OCI-LY7 (cell line): ENCODE measurements around the gene KANSL1.

Experiments used
- EZH2phosphoT487 ChIP-seq: fragments of 200-600 bp; sonication (generic); IDR thresholded peaks from 2 replicates; pipeline ENCODE4 v1.6.1; 2018; ENCODE audit warnings: low read depth, borderline replicate concordance, mild to moderate bottlenecking, mixed run types, antibody characterized with exemption, low read length, moderate library complexity, mixed read lengths
- TF ChIP-seq, protein P1 (sequence below): fragments of 200-600 bp; sonication (generic); conservative IDR thresholded peaks from 2 replicates; pipeline ENCODE4 v1.5.1; 2014; ENCODE audit warnings: mild to moderate bottlenecking, antibody characterized with exemption, low read length, moderate library complexity, mixed read lengths

DNA sequence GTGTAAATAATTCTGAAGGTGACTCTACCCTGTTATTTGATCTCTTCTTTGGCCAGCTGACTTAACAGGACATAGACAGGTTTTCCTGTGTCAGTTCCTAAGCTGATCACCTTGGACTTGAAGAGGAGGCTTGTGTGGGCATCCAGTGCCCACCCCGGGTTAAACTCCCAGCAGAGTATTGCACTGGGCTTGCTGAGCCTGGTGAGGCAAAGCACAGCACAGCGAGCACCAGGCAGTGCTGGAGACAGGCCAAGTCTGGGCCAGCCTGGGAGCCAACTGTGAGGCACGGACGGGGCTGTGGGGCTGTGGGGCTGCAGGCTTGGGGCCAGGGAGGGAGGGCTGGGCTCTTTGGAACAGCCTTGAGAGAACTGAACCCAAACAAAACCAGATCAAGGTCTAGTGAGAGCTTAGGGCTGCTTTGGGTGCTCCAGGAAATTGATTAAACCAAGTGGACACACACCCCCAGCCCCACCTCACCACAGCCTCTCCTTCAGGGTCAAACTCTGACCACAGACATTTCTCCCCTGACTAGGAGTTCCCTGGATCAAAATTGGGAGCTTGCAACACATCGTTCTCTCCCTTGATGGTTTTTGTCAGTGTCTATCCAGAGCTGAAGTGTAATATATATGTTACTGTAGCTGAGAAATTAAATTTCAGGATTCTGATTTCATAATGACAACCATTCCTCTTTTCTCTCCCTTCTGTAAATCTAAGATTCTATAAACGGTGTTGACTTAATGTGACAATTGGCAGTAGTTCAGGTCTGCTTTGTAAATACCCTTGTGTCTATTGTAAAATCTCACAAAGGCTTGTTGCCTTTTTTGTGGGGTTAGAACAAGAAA, 189.1 kb downstream of the KANSL1 start:
- TF ChIP-seq, protein P1, sequence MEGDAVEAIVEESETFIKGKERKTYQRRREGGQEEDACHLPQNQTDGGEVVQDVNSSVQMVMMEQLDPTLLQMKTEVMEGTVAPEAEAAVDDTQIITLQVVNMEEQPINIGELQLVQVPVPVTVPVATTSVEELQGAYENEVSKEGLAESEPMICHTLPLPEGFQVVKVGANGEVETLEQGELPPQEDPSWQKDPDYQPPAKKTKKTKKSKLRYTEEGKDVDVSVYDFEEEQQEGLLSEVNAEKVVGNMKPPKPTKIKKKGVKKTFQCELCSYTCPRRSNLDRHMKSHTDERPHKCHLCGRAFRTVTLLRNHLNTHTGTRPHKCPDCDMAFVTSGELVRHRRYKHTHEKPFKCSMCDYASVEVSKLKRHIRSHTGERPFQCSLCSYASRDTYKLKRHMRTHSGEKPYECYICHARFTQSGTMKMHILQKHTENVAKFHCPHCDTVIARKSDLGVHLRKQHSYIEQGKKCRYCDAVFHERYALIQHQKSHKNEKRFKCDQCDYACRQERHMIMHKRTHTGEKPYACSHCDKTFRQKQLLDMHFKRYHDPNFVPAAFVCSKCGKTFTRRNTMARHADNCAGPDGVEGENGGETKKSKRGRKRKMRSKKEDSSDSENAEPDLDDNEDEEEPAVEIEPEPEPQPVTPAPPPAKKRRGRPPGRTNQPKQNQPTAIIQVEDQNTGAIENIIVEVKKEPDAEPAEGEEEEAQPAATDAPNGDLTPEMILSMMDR = no peak
- no peak for TF ChIP-seq EZH2phosphoT487
